GM23338 (cell line): ENCODE data around the gene CDON.

Experiments
- EZH2 ChIP-seq: fragments of 200-600 bp; sonication (generic); IDR thresholded peaks from one replicate; pipeline ENCODE4 v1.8.0; 2017; ENCODE audit warnings: antibody characterized with exemption, mild to moderate bottlenecking, low read depth; ENCODE audit not compliant: unreplicated experiment
- EZH2phosphoT487 ChIP-seq: fragments of 200-600 bp; sonication (generic); IDR thresholded peaks from one replicate; pipeline ENCODE4 v1.8.1; 2018; ENCODE audit warnings: antibody characterized with exemption; ENCODE audit not compliant: unreplicated experiment
- JUNB ChIP-seq: IDR thresholded peaks from one replicate; pipeline ENCODE4 v1.6.1; 2016; ENCODE audit warnings: antibody characterized with exemption; ENCODE audit not compliant: unreplicated experiment
- TF ChIP-seq, protein P1 (sequence below), 2 experiments: fragments of 200-600 bp in 1 of 2; sonication (generic) in 1 of 2; conservative IDR thresholded peaks; 2 replicates each; pipeline versions ENCODE4 v1.5.1 to v1.6.1; 2016 to 2017; ENCODE audit warnings: antibody characterized with exemption in 2 of 2, low read depth in 2 of 2, mild to moderate bottlenecking in 2 of 2, moderate library complexity in 1 of 2
- TF ChIP-seq, protein P2 (sequence below): IDR thresholded peaks from one replicate; pipeline ENCODE4 v1.6.1; 2018; ENCODE audit warnings: antibody characterized with exemption; ENCODE audit not compliant: unreplicated experiment

DNA sequence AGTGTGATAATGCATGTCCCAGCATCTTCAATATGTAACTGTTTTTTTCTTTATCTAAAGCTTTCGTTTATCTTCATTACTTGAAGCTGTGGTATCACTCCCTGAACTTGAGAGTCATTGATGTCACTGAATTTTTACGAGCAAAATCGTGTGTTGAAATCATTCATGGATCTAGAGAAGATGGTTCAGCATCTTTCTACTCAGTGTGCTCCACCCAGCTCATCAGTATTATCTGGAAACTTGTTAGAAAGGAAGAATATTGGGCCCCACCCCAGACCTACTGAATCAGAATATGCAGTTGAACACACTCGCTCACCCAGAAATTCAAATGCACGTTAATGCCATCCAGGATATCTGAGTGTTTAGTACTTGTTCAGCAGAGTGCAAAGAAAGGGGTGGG is 8.3 kb downstream of the CDON start:
- TF ChIP-seq, protein P1, sequence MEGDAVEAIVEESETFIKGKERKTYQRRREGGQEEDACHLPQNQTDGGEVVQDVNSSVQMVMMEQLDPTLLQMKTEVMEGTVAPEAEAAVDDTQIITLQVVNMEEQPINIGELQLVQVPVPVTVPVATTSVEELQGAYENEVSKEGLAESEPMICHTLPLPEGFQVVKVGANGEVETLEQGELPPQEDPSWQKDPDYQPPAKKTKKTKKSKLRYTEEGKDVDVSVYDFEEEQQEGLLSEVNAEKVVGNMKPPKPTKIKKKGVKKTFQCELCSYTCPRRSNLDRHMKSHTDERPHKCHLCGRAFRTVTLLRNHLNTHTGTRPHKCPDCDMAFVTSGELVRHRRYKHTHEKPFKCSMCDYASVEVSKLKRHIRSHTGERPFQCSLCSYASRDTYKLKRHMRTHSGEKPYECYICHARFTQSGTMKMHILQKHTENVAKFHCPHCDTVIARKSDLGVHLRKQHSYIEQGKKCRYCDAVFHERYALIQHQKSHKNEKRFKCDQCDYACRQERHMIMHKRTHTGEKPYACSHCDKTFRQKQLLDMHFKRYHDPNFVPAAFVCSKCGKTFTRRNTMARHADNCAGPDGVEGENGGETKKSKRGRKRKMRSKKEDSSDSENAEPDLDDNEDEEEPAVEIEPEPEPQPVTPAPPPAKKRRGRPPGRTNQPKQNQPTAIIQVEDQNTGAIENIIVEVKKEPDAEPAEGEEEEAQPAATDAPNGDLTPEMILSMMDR (conservative IDR thresholded peaks at IDR 0.05; ENCODE audit: low read depth in 2 of 2) = no peak
- no peak for TF ChIP-seq EZH2phosphoT487
- TF ChIP-seq, protein P2, sequence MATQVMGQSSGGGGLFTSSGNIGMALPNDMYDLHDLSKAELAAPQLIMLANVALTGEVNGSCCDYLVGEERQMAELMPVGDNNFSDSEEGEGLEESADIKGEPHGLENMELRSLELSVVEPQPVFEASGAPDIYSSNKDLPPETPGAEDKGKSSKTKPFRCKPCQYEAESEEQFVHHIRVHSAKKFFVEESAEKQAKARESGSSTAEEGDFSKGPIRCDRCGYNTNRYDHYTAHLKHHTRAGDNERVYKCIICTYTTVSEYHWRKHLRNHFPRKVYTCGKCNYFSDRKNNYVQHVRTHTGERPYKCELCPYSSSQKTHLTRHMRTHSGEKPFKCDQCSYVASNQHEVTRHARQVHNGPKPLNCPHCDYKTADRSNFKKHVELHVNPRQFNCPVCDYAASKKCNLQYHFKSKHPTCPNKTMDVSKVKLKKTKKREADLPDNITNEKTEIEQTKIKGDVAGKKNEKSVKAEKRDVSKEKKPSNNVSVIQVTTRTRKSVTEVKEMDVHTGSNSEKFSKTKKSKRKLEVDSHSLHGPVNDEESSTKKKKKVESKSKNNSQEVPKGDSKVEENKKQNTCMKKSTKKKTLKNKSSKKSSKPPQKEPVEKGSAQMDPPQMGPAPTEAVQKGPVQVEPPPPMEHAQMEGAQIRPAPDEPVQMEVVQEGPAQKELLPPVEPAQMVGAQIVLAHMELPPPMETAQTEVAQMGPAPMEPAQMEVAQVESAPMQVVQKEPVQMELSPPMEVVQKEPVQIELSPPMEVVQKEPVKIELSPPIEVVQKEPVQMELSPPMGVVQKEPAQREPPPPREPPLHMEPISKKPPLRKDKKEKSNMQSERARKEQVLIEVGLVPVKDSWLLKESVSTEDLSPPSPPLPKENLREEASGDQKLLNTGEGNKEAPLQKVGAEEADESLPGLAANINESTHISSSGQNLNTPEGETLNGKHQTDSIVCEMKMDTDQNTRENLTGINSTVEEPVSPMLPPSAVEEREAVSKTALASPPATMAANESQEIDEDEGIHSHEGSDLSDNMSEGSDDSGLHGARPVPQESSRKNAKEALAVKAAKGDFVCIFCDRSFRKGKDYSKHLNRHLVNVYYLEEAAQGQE = no peak
- no peak for TF ChIP-seq EZH2
- TF ChIP-seq JUNB = no peak
